CD4-positive, alpha-beta T cell (primary cell): ENCODE measurements around the gene IBA57. TPM values are rescaled to one million over a fixed set of nuclear protein-coding genes. Genes with fewer than 3 reads are reported as not detected.

Experiments used
- ATAC-seq: fragments of 200-7000 bp; cut with Tn5 transposase; one replicate; pipeline ENCODE4 v1.10.0; 2022; ENCODE audit warnings: mild to moderate bottlenecking; ENCODE audit not compliant: poor library complexity
- CTCF ChIA-PET: fragments of 350-600 bp; sonication (Branson Sonifier 250); formaldehyde crosslinking; loops from one replicate; lab custom pipeline; 2021; ENCODE audit warnings: antibody characterized with exemption, inconsistent platforms; lab: Charles Lee
- POLR2A ChIA-PET: fragments of 350-600 bp; sonication (Branson Sonifier 250); formaldehyde crosslinking; loops from one replicate; lab custom pipeline; 2021; ENCODE audit warnings: antibody characterized with exemption, inconsistent platforms; lab: Charles Lee
- DNase-seq, 14 experiments: peaks; one replicate each; pipeline ENCODE4 v3.0.0-alpha.2; 2013 to 2020; ENCODE audit warnings: mixed read lengths in 2 of 14
- H3K27ac ChIP-seq, 2 donors: one replicate each; pipeline versions ENCODE4 v1.5.1 to v1.7.0; 2013; ENCODE audit warnings: low read length in 2 of 2, low read depth in 1 of 2, mild to moderate bottlenecking in 1 of 2
- H3K27me3 ChIP-seq, 2 experiments: 1 replicate in 1 of 2; 2 replicates in 1 of 2; pipeline versions ENCODE4 v1.6.1 to v1.7.0; 2013; ENCODE audit warnings: low read length in 2 of 2, control low read depth in 1 of 2, mild to moderate bottlenecking in 1 of 2, moderate library complexity in 1 of 2; ENCODE audit not compliant: insufficient read depth in 2 of 2, control insufficient read depth in 1 of 2
- H3K36me3 ChIP-seq: one replicate; pipeline ENCODE4 v1.6.1; 2013; ENCODE audit warnings: low read length, control low read depth; ENCODE audit not compliant: insufficient read depth
- H3K4me1 ChIP-seq: one replicate; pipeline ENCODE4 v1.6.1; 2013; ENCODE audit warnings: low read length, control low read depth; ENCODE audit not compliant: insufficient read depth
- H3K4me3 ChIP-seq: one replicate; pipeline ENCODE4 v1.5.1; 2013; ENCODE audit warnings: mild to moderate bottlenecking, low read length, moderate library complexity
- H3K9me3 ChIP-seq, 2 experiments: 1 replicate in 1 of 2; 2 replicates in 1 of 2; pipeline versions ENCODE4 v1.6.1 to v1.7.0; 2013; ENCODE audit warnings: low read length in 2 of 2, mild to moderate bottlenecking in 2 of 2, control low read depth in 1 of 2, moderate library complexity in 1 of 2; ENCODE audit not compliant: control insufficient read depth in 1 of 2, insufficient read depth in 1 of 2
- H3K27ac Mint-ChIP-seq: one replicate; pipeline ENCODE4 v1.8.0; 2020; ENCODE audit warnings: mixed read lengths
- H3K27me3 Mint-ChIP-seq: one replicate; pipeline ENCODE4 v1.8.0; 2021; ENCODE audit warnings: mixed read lengths
- H3K36me3 Mint-ChIP-seq: one replicate; pipeline ENCODE4 v1.8.0; 2021; ENCODE audit warnings: low read depth, mixed read lengths
- H3K4me1 Mint-ChIP-seq: one replicate; pipeline ENCODE4 v1.8.0; 2021; ENCODE audit warnings: low read depth, mixed read lengths
- H3K4me3 Mint-ChIP-seq: one replicate; pipeline ENCODE4 v1.8.0; 2020; ENCODE audit warnings: mild to moderate bottlenecking, mixed read lengths
- H3K9me3 Mint-ChIP-seq: one replicate; pipeline ENCODE4 v1.8.0; 2020; ENCODE audit warnings: mixed read lengths
- CTCF ChIP-seq: fragments of 200-600 bp; IDR thresholded peaks from one replicate; pipeline ENCODE4 v1.8.0; 2022; ENCODE audit warnings: antibody characterized with exemption, mild to moderate bottlenecking
- intact Hi-C, 2 experiments: fragments of 100-400 bp; cut with DNase I in 1 of 2; cut with micrococcal nuclease in 1 of 2; formaldehyde crosslinking; loops; one replicate each; pipeline versions ENCODE4 v1.15.1 to v1.9.0; 2023 to 2025; cut with DNase I, micrococcal nuclease
- total RNA-seq, 174 experiments: library from RNA in 2 of 174; stranded (reverse) in 2 of 174; gene quantifications; one replicate each; pipeline ENCODE4 v1.2.3 and lab custom pipeline; 2021 to 2026

Gene IBA57
- total RNA-seq, 2 experiments from 2014 or later: 19.7 to 19.9 TPM

DNA sequence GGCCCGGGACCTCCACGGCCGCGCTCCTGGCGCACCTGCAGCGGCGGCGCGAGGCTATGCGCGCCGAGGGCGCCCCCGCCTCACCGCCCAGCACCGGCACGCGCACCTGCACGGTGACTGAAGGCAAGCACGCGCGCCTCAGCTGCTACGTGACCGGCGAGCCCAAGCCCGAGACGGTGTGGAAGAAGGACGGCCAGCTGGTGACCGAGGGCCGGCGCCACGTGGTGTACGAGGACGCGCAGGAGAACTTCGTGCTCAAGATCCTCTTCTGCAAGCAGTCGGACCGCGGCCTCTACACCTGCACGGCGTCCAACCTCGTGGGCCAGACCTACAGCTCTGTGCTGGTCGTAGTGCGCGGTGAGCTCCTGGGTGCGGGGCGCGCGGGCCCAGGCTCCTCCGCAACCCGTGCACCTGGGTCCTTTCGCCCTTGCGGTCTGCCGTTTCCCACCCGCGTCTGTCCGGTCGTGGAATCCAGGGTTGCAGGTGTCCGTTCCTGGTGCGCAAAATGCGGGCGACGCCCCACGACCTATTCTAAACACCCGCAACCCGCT lies 46.9 kb downstream of the IBA57 start:
- ChIA-PET CTCF (interaction anchor here (2.1 kb wide), 1 partner anchor 47 kb away, joined by 6 read pairs; the partner anchor contains the start of gene IBA57), POLR2A (interaction anchor here (1.7 to 1.9 kb wide), 2 partner anchors 45 to 245 kb away, joined by 4 to 7 read pairs; a partner anchor contains a TSS)
- Mint-ChIP-seq H3K27me3 (no peaks in the 10 kb centered on the region), H3K4me1 (peaks cover 12% of the 10 kb centered on the region), H3K9me3 (no peaks in the 10 kb centered on the region), H3K36me3 (peaks cover 13% of the 10 kb centered on the region), H3K4me3 (peak overlapping the region; percentile 92), H3K27ac (no peak overlapping the region)
- Histone ChIP-seq H3K36me3 (peaks cover 2% of the 10 kb centered on the region), H3K27ac (no peak overlapping the region), H3K4me1 (peaks cover 22% of the 10 kb centered on the region), H3K27me3 (no peaks in the 10 kb centered on the region), H3K4me3 (peak overlapping the region; percentile 64), H3K9me3 (no peaks in the 10 kb centered on the region)
- DNase-seq (no peak), ATAC-seq (no peak)
- intact Hi-C loops: loop anchor here (1.0 to 5.0 kb wide), 5 partner anchors 38 to 274 kb away; partner anchors contain the start of gene RNF187 (in 1 of the 2)
- TF ChIP-seq CTCF: no peak

DNA sequence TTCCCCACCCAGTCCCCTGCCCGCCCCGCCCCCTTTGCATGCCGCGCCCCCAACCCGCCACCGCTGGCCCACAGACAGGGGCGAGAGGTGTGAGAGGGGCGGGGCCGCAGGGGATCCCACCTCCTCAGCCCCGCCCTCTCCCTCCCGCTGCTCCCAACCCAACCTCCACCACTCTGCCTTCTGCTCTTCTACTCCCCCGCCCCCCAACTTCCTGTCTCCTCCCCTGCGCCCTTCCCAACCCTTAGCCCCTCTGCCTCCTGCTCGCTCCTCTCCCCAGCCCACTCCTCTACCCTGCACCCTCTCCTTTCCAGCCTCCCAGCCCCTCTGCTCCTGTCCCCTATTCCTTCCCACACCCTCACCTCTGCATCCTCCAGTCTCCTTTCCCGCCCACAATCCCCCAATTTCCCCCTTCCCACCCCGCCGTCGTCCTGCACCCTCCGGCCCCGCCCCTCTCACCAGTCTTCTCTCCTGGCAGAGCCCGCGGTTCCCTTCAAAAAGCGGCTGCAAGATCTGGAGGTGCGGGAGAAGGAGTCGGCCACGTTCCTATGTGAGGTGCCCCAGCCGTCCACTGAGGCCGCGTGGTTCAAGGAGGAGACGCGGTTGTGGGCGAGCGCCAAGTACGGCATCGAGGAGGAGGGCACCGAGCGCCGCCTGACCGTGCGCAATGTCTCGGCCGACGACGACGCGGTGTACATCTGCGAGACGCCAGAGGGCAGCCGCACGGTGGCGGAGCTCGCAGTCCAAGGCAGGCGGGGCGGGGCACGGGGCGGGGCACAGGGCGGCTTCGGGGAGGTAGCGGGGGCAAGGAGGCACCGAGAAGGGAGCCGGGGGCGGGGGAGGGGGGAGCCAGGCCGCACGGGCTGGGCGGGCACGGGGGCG lies 47.6 kb downstream of the IBA57 start:
- POLR2A ChIA-PET: interaction anchor here (0.7 to 1.9 kb wide), 7 partner anchors 46 to 273 kb away, joined by 3 to 7 read pairs (median 4); partner anchors contain the start of genes ARF1, IBA57 and TRIM11
- peak overlapping the region; percentile 64 for H3K4me3 ChIP-seq

More for the DNA sequence above, 47.6 kb downstream of the IBA57 start:
- peak; percentile 89 for ATAC-seq
- intact Hi-C loops: loop anchor here (1.0 to 5.0 kb wide), 9 partner anchors 38 to 302 kb away; partner anchors contain the start of genes MRPL55 (in 1 of the 2) and RNF187 (in 1 of the 2)
- peaks cover 12% of the 10 kb centered on the region for H3K4me1 Mint-ChIP-seq
- H3K9me3 Mint-ChIP-seq: no peaks in the 10 kb centered on the region
- peaks cover 22% of the 10 kb centered on the region for H3K4me1 ChIP-seq
- peak overlapping the region in 1 of 2 donors; percentile 21 for H3K27ac ChIP-seq
- no peaks in the 10 kb centered on the region for H3K27me3 Mint-ChIP-seq
- H3K4me3 Mint-ChIP-seq: peak overlapping the region; percentile 92
- H3K36me3 Mint-ChIP-seq: peaks cover 18% of the 10 kb centered on the region
- TF ChIP-seq CTCF: peak; percentile 59
- H3K36me3 ChIP-seq: peaks cover 5% of the 10 kb centered on the region
- H3K9me3 ChIP-seq: no peaks in the 10 kb centered on the region
- DNase-seq: peak; percentile 83 to 96 (median 90)
- no peaks in the 10 kb centered on the region for H3K27me3 ChIP-seq
- H3K27ac Mint-ChIP-seq: peak overlapping the region; percentile 86
- CTCF ChIA-PET: interaction anchor here (0.7 to 2.1 kb wide), 9 partner anchors 32 to 288 kb away, joined by 3 to 9 read pairs (median 4); partner anchors contain the start of gene IBA57
